A673 (cell line): Measurements from ENCODE around the gene GRAP2. TPM values are rescaled to one million over a fixed set of nuclear protein-coding genes. Genes with fewer than 3 reads are reported as not detected.

Source experiments
- BruUV-seq: library from RNA; stranded (reverse); fragments of 400-500 nt; replicated peaks from 2 replicates; lab custom pipeline; 2021; lab: Mats Ljungman, UMichigan
- CTCF ChIA-PET: fragments of 300-600 bp; sonication (Branson Sonifier 250); formaldehyde crosslinking; loops from one replicate; lab custom pipeline; 2022; ENCODE audit warnings: antibody characterized with exemption; lab: Charles Lee
- POLR2A ChIA-PET: fragments of 300-600 bp; sonication (Branson Sonifier 250); formaldehyde crosslinking; loops from one replicate; lab custom pipeline; 2022; ENCODE audit warnings: antibody characterized with exemption; ENCODE audit not compliant: low non-redundant PET; lab: Charles Lee
- DNase-seq: peaks from one replicate; pipeline ENCODE4 v3.0.0-alpha.2; 2015; ENCODE audit warnings: low spot score
- H3K27ac ChIP-seq: fragments of 200-600 bp; sonication (generic); 2 replicates; pipeline ENCODE4 v1.5.1; 2016; ENCODE audit warnings: mixed run types, low read depth, mild to moderate bottlenecking, mixed read lengths, antibody characterized with exemption, low read length; ENCODE audit not compliant: poor library complexity, severe bottlenecking
- H3K27me3 ChIP-seq: fragments of 200-600 bp; sonication (generic); replicated peaks from 2 replicates; pipeline ENCODE4 v1.6.1; 2017; ENCODE audit warnings: mixed run types, low read depth, mild to moderate bottlenecking, mixed read lengths, antibody characterized with exemption, low read length; ENCODE audit not compliant: insufficient read depth, poor library complexity
- H3K36me3 ChIP-seq: fragments of 200-600 bp; sonication (generic); 2 replicates; pipeline ENCODE4 v1.6.1; 2016; ENCODE audit warnings: mixed run types, mild to moderate bottlenecking, mixed read lengths, antibody characterized with exemption, low read length; ENCODE audit not compliant: insufficient read depth, poor library complexity, severe bottlenecking
- H3K4me1 ChIP-seq: fragments of 200-600 bp; sonication (generic); 2 replicates; pipeline ENCODE4 v1.6.1; 2017; ENCODE audit warnings: mixed run types, mild to moderate bottlenecking, mixed read lengths, antibody characterized with exemption, low read length; ENCODE audit not compliant: insufficient read depth, poor library complexity, severe bottlenecking
- H3K4me3 ChIP-seq: fragments of 200-600 bp; sonication (generic); 2 replicates; pipeline ENCODE4 v1.5.1; 2016; ENCODE audit warnings: low read depth, mixed run types, mild to moderate bottlenecking, mixed read lengths, low read length; ENCODE audit not compliant: poor library complexity, severe bottlenecking
- H3K9me3 ChIP-seq: fragments of 200-600 bp; sonication (generic); 2 replicates; pipeline ENCODE4 v1.6.1; 2016; ENCODE audit warnings: mixed run types, low read depth, mild to moderate bottlenecking, mixed read lengths, antibody characterized with exemption, low read length; ENCODE audit not compliant: poor library complexity, severe bottlenecking
- CTCF ChIP-seq: fragments of 300-800, 200-600 bp; sonication (generic); conservative IDR thresholded peaks from 2 replicates; pipeline ENCODE4 v1.5.1; 2017; ENCODE audit warnings: low read depth, mild to moderate bottlenecking, antibody characterized with exemption, low read length, moderate library complexity, mixed read lengths
- EZH2 ChIP-seq: fragments of 200-600 bp; sonication (generic); IDR thresholded peaks from 2 replicates; pipeline ENCODE4 v1.6.1; 2017; ENCODE audit warnings: borderline replicate concordance, low read depth, mild to moderate bottlenecking, mixed read lengths, antibody characterized with exemption, low read length; ENCODE audit not compliant: poor library complexity, severe bottlenecking
- intact Hi-C: fragments of 100-400 bp; cut with micrococcal nuclease; formaldehyde crosslinking; loops from one replicate; pipeline ENCODE4 v1.10.0; 2022; ENCODE audit not compliant: unreplicated experiment
- total RNA-seq: library from RNA; stranded (reverse); gene quantifications from 2 replicates; pipeline ENCODE4 v1.2.3, GENCODE V29; 2021

The GRAP2 gene
- total RNA-seq, 1 experiment from 2014 or later = not detected

DNA sequence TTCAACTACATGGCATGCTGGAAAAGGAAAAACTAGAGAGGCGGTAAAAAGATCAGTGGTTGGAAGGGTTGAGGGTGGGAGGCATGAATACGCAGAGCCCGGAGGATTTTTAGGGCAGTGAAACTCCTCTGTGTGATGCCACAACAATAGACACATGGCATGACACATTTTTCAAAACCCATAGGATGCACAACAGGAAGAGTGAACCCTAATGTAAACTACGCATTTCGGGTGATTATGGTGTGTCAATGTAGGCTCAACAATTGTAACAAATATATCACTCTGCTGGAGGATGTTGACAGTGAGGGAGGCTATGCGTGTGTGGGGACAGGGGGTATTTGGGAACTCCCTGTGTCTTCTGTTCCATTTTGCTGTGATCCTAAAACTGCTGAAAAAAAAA lies 78.2 kb downstream of the GRAP2 start:
- ChIA-PET CTCF (no interaction called here), POLR2A (no interaction called here)
- DNase-seq = no peak
- Histone ChIP-seq H3K4me3 (no peak overlapping the region), H3K9me3 (no peaks in the 10 kb centered on the region), H3K4me1 (no peaks in the 10 kb centered on the region), H3K27ac (no peak overlapping the region), H3K36me3 (no peaks in the 10 kb centered on the region), H3K27me3 (peaks cover 56% of the 10 kb centered on the region)
- TF ChIP-seq CTCF (no peak), EZH2 (no peak)
- no TSS peak for BruUV-seq
- intact Hi-C loops = no loop called here

DNA sequence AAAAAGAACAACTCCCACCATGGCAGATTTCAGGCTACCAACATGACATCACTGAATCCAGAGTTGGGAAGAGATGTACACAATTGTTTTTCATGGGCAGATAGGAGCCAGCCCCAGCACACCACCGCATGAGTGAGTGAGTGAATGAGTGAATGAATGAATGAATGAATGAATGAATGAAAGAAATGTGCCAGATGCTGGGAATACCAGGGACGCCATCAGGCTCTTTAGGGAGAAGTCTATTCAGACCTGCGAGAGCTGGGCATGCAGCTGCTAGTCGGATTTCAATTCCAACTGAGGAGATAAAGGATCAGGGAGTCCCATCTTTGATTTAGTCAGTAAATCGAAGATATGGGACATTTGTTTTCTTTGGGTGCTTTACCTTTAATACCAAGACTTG lies 78.6 kb downstream of the GRAP2 start:
- DNase-seq = no peak
- Histone ChIP-seq H3K4me1 (no peaks in the 10 kb centered on the region), H3K27me3 (peaks cover 52% of the 10 kb centered on the region), H3K27ac (no peak overlapping the region), H3K9me3 (no peaks in the 10 kb centered on the region), H3K4me3 (no peak overlapping the region), H3K36me3 (no peaks in the 10 kb centered on the region)
- ChIA-PET POLR2A (no interaction called here), CTCF (no interaction called here)
- no TSS peak for BruUV-seq
- no peak for TF ChIP-seq EZH2
- no peak for TF ChIP-seq CTCF
- intact Hi-C loops = no loop called here

DNA sequence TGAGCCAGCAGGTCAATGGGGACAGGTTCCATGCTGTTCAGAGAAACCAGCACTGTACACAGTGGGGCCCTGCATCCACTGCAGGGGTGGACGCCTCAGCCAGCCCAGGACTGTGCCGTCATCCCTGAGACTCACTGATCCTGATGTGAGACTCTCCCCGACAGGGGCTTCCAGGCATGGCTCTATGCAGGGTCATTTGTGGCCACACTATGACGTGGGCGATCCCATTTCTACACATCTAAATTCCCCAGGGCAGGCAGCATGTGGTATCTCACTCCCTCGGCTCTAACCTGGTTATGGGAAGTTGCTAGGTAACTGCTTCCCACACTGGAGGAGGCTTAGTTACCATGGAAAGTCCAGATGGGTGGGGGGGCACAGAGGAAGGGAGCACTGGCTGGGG lies 79.7 kb downstream of the GRAP2 start:
- DNase-seq = no peak
- TF ChIP-seq EZH2 (no peak), CTCF (no peak)
- Histone ChIP-seq H3K27me3 (peaks cover 45% of the 10 kb centered on the region), H3K4me1 (no peaks in the 10 kb centered on the region), H3K36me3 (no peaks in the 10 kb centered on the region), H3K27ac (no peak overlapping the region), H3K9me3 (no peaks in the 10 kb centered on the region), H3K4me3 (no peak overlapping the region)
- CTCF ChIA-PET = no interaction called here
- intact Hi-C loops = no loop called here
- POLR2A ChIA-PET = no interaction called here
- no TSS peak for BruUV-seq
